Ishikawa (cell line): ENCODE results near the gene PTPN22.

ENCODE experiments used
- CEBPB ChIP-seq: IDR thresholded peaks from 2 replicates; pipeline ENCODE4 v1.6.1; 2012
- EGR1 ChIP-seq: IDR thresholded peaks from 2 replicates; pipeline ENCODE4 v1.6.1; 2012
- USF1 ChIP-seq: IDR thresholded peaks from 2 replicates; pipeline ENCODE4 v1.6.1; 2012
- YY1 ChIP-seq: IDR thresholded peaks from 2 replicates; pipeline ENCODE4 v1.6.1; 2012; ENCODE audit warnings: low read depth
- TF ChIP-seq, protein P1 (sequence below): IDR thresholded peaks from 2 replicates; pipeline ENCODE4 v1.6.1; 2012
- TF ChIP-seq, protein P2 (sequence below): IDR thresholded peaks from 2 replicates; pipeline ENCODE4 v1.6.1; 2012; ENCODE audit warnings: low read depth, mild to moderate bottlenecking

DNA sequence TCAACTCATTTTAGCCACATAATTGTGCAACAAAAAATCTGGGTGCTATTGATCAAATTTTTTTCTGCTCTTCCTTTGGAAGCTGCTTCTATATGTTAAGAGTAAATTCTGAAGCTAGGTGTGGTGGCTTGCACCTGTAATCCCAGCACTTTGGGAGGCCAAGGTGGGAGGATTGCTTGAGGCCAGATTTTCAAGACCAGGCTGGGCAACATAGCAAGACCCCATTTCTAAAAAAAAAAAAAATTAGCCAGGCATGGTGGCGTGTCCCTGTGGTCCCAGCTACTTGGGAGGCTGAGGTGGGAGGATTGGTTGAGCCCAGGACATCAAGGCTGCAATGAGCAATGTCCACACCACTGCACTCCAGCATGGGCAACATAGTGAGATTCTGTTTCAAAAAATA lies 35.0 kb downstream of the PTPN22 start:
- no peak for TF ChIP-seq EGR1
- no peak for TF ChIP-seq YY1
- no peak for TF ChIP-seq CEBPB
- no peak for TF ChIP-seq USF1
- TF ChIP-seq, protein P1, sequence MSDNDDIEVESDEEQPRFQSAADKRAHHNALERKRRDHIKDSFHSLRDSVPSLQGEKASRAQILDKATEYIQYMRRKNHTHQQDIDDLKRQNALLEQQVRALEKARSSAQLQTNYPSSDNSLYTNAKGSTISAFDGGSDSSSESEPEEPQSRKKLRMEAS: no peak
- TF ChIP-seq, protein P2, sequence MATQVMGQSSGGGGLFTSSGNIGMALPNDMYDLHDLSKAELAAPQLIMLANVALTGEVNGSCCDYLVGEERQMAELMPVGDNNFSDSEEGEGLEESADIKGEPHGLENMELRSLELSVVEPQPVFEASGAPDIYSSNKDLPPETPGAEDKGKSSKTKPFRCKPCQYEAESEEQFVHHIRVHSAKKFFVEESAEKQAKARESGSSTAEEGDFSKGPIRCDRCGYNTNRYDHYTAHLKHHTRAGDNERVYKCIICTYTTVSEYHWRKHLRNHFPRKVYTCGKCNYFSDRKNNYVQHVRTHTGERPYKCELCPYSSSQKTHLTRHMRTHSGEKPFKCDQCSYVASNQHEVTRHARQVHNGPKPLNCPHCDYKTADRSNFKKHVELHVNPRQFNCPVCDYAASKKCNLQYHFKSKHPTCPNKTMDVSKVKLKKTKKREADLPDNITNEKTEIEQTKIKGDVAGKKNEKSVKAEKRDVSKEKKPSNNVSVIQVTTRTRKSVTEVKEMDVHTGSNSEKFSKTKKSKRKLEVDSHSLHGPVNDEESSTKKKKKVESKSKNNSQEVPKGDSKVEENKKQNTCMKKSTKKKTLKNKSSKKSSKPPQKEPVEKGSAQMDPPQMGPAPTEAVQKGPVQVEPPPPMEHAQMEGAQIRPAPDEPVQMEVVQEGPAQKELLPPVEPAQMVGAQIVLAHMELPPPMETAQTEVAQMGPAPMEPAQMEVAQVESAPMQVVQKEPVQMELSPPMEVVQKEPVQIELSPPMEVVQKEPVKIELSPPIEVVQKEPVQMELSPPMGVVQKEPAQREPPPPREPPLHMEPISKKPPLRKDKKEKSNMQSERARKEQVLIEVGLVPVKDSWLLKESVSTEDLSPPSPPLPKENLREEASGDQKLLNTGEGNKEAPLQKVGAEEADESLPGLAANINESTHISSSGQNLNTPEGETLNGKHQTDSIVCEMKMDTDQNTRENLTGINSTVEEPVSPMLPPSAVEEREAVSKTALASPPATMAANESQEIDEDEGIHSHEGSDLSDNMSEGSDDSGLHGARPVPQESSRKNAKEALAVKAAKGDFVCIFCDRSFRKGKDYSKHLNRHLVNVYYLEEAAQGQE: no peak
